IMR-90 (cell line): ENCODE measurements around the gene CYP4F3. TPM values are rescaled to one million over a fixed set of nuclear protein-coding genes. Genes with fewer than 3 reads are reported as not detected.

Experiments used
- ATAC-seq: fragments of 200-7000 bp; cut with Tn5 transposase; 2 replicates; pipeline ENCODE4 v1.9.1; 2020; ENCODE audit warnings: low read depth, mild to moderate bottlenecking, moderate library complexity
- BruUV-seq: library from RNA; stranded (reverse); fragments of 400-500 nt; replicated peaks from 2 replicates; lab custom pipeline; 2021; lab: Mats Ljungman, UMichigan
- CTCF ChIA-PET: fragments of 300-600 bp; formaldehyde crosslinking; extraction: SDS; loops from one replicate; lab custom pipeline; 2021; ENCODE audit warnings: antibody characterized with exemption; lab: Yijun Ruan, JAX
- POLR2A ChIA-PET: fragments of 300-600 bp; sonication (Branson Sonifier 250); formaldehyde crosslinking; loops from one replicate; lab custom pipeline; 2022; ENCODE audit warnings: antibody characterized with exemption; ENCODE audit not compliant: unreplicated experiment; lab: Charles Lee
- DNase-seq: peaks from one replicate; pipeline ENCODE4 v3.0.0; 2013
- H2AFZ ChIP-seq: replicated peaks from 2 replicates; pipeline ENCODE3; 2013; ENCODE audit warnings: low read length, mild to moderate bottlenecking; ENCODE audit not compliant: poor library complexity
- H2AK5ac ChIP-seq: 2 replicates; pipeline ENCODE4 v1.6.1; 2013; ENCODE audit warnings: low read depth, low read length, inconsistent platforms
- H2AK9ac ChIP-seq: replicated peaks from 2 replicates; pipeline ENCODE3; 2013; ENCODE audit warnings: mild to moderate bottlenecking, low read depth, low read length, moderate library complexity; ENCODE audit not compliant: poor library complexity
- H2BK120ac ChIP-seq: 2 replicates; pipeline ENCODE4 v1.6.1; 2013; ENCODE audit warnings: low read depth, low read length, inconsistent platforms
- H2BK15ac ChIP-seq: 3 replicates; pipeline ENCODE4 v1.6.1; 2013; ENCODE audit warnings: low read depth, low read length, inconsistent platforms
- H2BK20ac ChIP-seq: 2 replicates; pipeline ENCODE4 v1.6.1; 2013; ENCODE audit warnings: low read depth, mild to moderate bottlenecking, inconsistent platforms, low read length, moderate library complexity
- H2BK5ac ChIP-seq: 2 replicates; pipeline ENCODE4 v1.6.1; 2013; ENCODE audit warnings: mild to moderate bottlenecking, low read depth, low read length, inconsistent platforms; ENCODE audit not compliant: poor library complexity, severe bottlenecking
- H3K14ac ChIP-seq: replicated peaks from 2 replicates; pipeline ENCODE4 v1.6.1; 2013; ENCODE audit warnings: low read depth, low read length, inconsistent platforms
- H3K18ac ChIP-seq: 2 replicates; pipeline ENCODE4 v1.6.1; 2013; ENCODE audit warnings: low read depth, low read length, control low read depth
- H3K23ac ChIP-seq: 2 replicates; pipeline ENCODE4 v1.6.1; 2013; ENCODE audit warnings: low read depth, low read length, inconsistent platforms
- H3K27ac ChIP-seq: 2 replicates; pipeline ENCODE4 v1.5.1; 2013; ENCODE audit warnings: mild to moderate bottlenecking, control low read depth, low read length; ENCODE audit not compliant: insufficient read depth
- H3K27me3 ChIP-seq: 2 replicates; pipeline ENCODE4 v1.6.1; 2013; ENCODE audit warnings: low read length; ENCODE audit not compliant: control insufficient read depth, insufficient read depth
- H3K36me3 ChIP-seq: 2 replicates; pipeline ENCODE4 v1.6.1; 2013; ENCODE audit warnings: low read length, mixed read lengths; ENCODE audit not compliant: control insufficient read depth, insufficient read depth
- H3K4ac ChIP-seq: 2 replicates; pipeline ENCODE4 v1.6.1; 2013; ENCODE audit warnings: low read depth, low read length, inconsistent platforms
- H3K4me1 ChIP-seq: 2 replicates; pipeline ENCODE4 v1.6.1; 2013; ENCODE audit warnings: low read length, mixed read lengths; ENCODE audit not compliant: control insufficient read depth, insufficient read depth
- H3K4me2 ChIP-seq: 2 replicates; pipeline ENCODE4 v1.6.1; 2013; ENCODE audit warnings: low read depth, mild to moderate bottlenecking, control low read depth, low read length, moderate library complexity
- H3K4me3 ChIP-seq: 2 replicates; pipeline ENCODE4 v1.5.1; 2013; ENCODE audit warnings: low read depth, mild to moderate bottlenecking, control low read depth, low read length, moderate library complexity; ENCODE audit not compliant: insufficient read depth
- H3K56ac ChIP-seq: 2 replicates; pipeline ENCODE4 v1.6.1; 2013; ENCODE audit warnings: low read length, inconsistent platforms; ENCODE audit not compliant: insufficient read depth; ENCODE audit errors: extremely low read depth
- H3K79me1 ChIP-seq, 2 experiments: 2 replicates each; pipeline ENCODE4 v1.6.1; 2013; ENCODE audit warnings: low read length in 2 of 2, inconsistent platforms in 1 of 2, low read depth in 1 of 2
- H3K9ac ChIP-seq: 2 replicates; pipeline ENCODE4 v1.6.1; 2013; ENCODE audit warnings: low read depth, low read length, control low read depth
- H3K9me1 ChIP-seq: 2 replicates; pipeline ENCODE4 v1.6.1; 2013; ENCODE audit warnings: low read length, inconsistent platforms; ENCODE audit not compliant: insufficient read depth
- H3K9me3 ChIP-seq: 2 replicates; pipeline ENCODE4 v1.6.1; 2013; ENCODE audit warnings: low read length; ENCODE audit not compliant: control insufficient read depth, insufficient read depth
- H4K20me1 ChIP-seq: 2 replicates; pipeline ENCODE4 v1.6.1; 2013; ENCODE audit warnings: low read length, inconsistent platforms; ENCODE audit not compliant: insufficient read depth
- H4K5ac ChIP-seq: 2 replicates; pipeline ENCODE4 v1.6.1; 2013; ENCODE audit warnings: mild to moderate bottlenecking, low read depth, low read length, control low read depth
- H4K8ac ChIP-seq, 2 experiments: 2 replicates each; pipeline ENCODE4 v1.6.1; 2013; ENCODE audit warnings: low read depth in 2 of 2, low read length in 2 of 2, control low read depth in 1 of 2, inconsistent platforms in 1 of 2
- H4K91ac ChIP-seq: 2 replicates; pipeline ENCODE4 v1.6.1; 2013; ENCODE audit warnings: low read depth, low read length, inconsistent platforms; ENCODE audit not compliant: insufficient read depth
- CTCF ChIP-seq: conservative IDR thresholded peaks from 2 replicates; pipeline ENCODE4 v1.5.1; 2012; ENCODE audit warnings: mild to moderate bottlenecking, low read depth, low read length, improper control_type of control experiment
- FOS ChIP-seq: fragments of 150-350 bp; IDR thresholded peaks from 2 replicates; pipeline ENCODE4 v1.6.1; 2016; ENCODE audit warnings: low read depth, low read length
- MAFK ChIP-seq: IDR thresholded peaks from 2 replicates; pipeline ENCODE4 v1.6.1; 2012; ENCODE audit warnings: low read depth, low read length, improper control_type of control experiment
- MXI1 ChIP-seq: IDR thresholded peaks from 2 replicates; pipeline ENCODE4 v1.6.1; 2012; ENCODE audit warnings: low read depth, mild to moderate bottlenecking, low read length, moderate library complexity, borderline replicate concordance
- POLR2A ChIP-seq: IDR thresholded peaks from 2 replicates; pipeline ENCODE4 v1.6.1; 2012; ENCODE audit warnings: mild to moderate bottlenecking, low read depth, low read length
- RCOR1 ChIP-seq: IDR thresholded peaks from 2 replicates; pipeline ENCODE4 v1.6.1; 2012; ENCODE audit warnings: mild to moderate bottlenecking, low read length, improper control_type of control experiment; ENCODE audit not compliant: insufficient replicate concordance
- USF2 ChIP-seq: fragments of 150-350 bp; IDR thresholded peaks from 2 replicates; pipeline ENCODE4 v1.6.1; 2017; ENCODE audit warnings: mild to moderate bottlenecking, antibody characterized with exemption, low read length, low read depth
- WGBS, 2 experiments: methylation state at CpG; one replicate each; pipeline versions ENCODE4 v1.1.5 to v1.1.7; 2013; ENCODE audit warnings: missing lambda C conversion rate in 2 of 2; ENCODE audit not compliant: insufficient read length in 1 of 2; ENCODE audit errors: extremely low coverage in 2 of 2; 5-methylcytosine and 5-hydroxymethylcytosine counted together
- dilution Hi-C: fragments of 300-500 bp; cut with HindIII; formaldehyde crosslinking; loops from one replicate; pipeline ENCODE4 v1.14.3; 2018; ENCODE audit warnings: low sequenced_read_pairs; ENCODE audit not compliant: unreplicated experiment
- in situ Hi-C: fragments of 300-500 bp; cut with MboI; formaldehyde crosslinking; loops from 3 replicates; pipeline ENCODE4 v1.14.3; 2019; ENCODE audit warnings: low sequenced_read_pairs, inconsistent platforms, mixed read lengths
- intact Hi-C: fragments of 100-400 bp; cut with micrococcal nuclease; formaldehyde crosslinking; loops from 2 replicates; pipeline ENCODE4 v1.10.0; 2022
- polyA plus RNA-seq, 3 experiments: library from polyadenylated mRNA; depleted of rRNA; stranded (reverse); fragments of >200 nt; gene quantifications; 2 replicates each; pipeline ENCODE4 v1.2.3, GENCODE V29; 2012; ENCODE audit warnings: low replicate concordance in 1 of 3
- total RNA-seq: library from RNA; depleted of rRNA; stranded (reverse); fragments of >200 nt; gene quantifications from 2 replicates; pipeline ENCODE4 v1.2.3, GENCODE V29; 2012

Gene CYP4F3
- total and polyA plus RNA-seq, 2 of the 4 experiments (the other 2 are of a cell fraction), result not detected

GRCh38 chr19:15595069-15595468 lies 45.6 kb upstream of the CYP4F3 start:
- Histone ChIP-seq H3K27me3 (no peaks in the 10 kb centered on the region), H3K36me3 (no peaks in the 10 kb centered on the region), H3K9me3 (no peaks in the 10 kb centered on the region; the same call in 1 of the 2 replicates), H4K8ac (no peak overlapping the region), H3K23ac (no peak overlapping the region), H3K56ac (no peak overlapping the region), H3K79me1 (no peaks in the 10 kb centered on the region), H2AFZ (no peak overlapping the region), H3K4me1 (no peaks in the 10 kb centered on the region), H3K9ac (no peak overlapping the region), H3K4ac (no peak overlapping the region), H2AK5ac (no peak overlapping the region), H4K91ac (no peak overlapping the region), H3K4me2 (no peak overlapping the region), H3K27ac (no peak overlapping the region), H2BK120ac (no peak overlapping the region), H3K4me3 (no peak overlapping the region), H4K5ac (no peak overlapping the region), H3K18ac (no peak overlapping the region), H2BK15ac (no peak overlapping the region), H4K20me1 (no peaks in the 10 kb centered on the region), H3K14ac (no peak overlapping the region), H2AK9ac (no peak overlapping the region), H2BK5ac (no peak overlapping the region), H3K9me1 (no peaks in the 10 kb centered on the region), H2BK20ac (no peak overlapping the region)
- intact Hi-C loops, result no loop called here
- 62% methylated on average over 5 of the region's 6 CpGs; no CpG with 5 or more reads in 1 of the 2 experiments for WGBS, 2 experiments
- no TSS peak for BruUV-seq
- dilution Hi-C loops, result no loop called here
- CTCF ChIA-PET, result no interaction called here
- in situ Hi-C loops, result no loop called here
- ATAC-seq (no peak), DNase-seq (no peak)
- POLR2A ChIA-PET, result no interaction called here
- TF ChIP-seq USF2 (no peak), MXI1 (no peak), FOS (no peak), MAFK (no peak), POLR2A (no peak), CTCF (no peak), RCOR1 (no peak)
